ENCODE measurements around the gene TULP4. TPM values are rescaled to one million over a fixed set of nuclear protein-coding genes. Genes with fewer than 3 reads are reported as not detected.

The TULP4 gene
- 119 and 166 TPM in 2 replicates for total RNA-seq

GRCh38 chr6:158312165-158312564, at the start of gene TULP4:
TULP4 (plus strand) TSS chr6:158312465; CDS start chr6:158314017, 1,552 bp downstream.

GRCh38 chr6:158559895-158560835, 247.9 kb downstream of the TULP4 start, which contains the start of gene TMEM181:
TMEM181 (plus strand) TSS chr6:158560091; CDS start chr6:158560225, 134 bp downstream.

Other genes with a start within 250 kb of the TULP4 start
- gene SERAC1, start 144.2 kb upstream of the TULP4 start, total RNA-seq: 9.2 and 9.6 TPM in 2 replicates
- 4.3 and 6.0 TPM in 2 replicates for gene GTF2H5, start 144.1 kb upstream of the TULP4 start, total RNA-seq
- 39.9 and 42.2 TPM in 2 replicates for gene TMEM181, start 247.6 kb downstream of the TULP4 start, total RNA-seq